HG03097 (cell line): ENCODE results near the gene TLCD3A.
"Not testable (repeated sequence)": the region's sequence is repeated elsewhere in the genome, so short reads cannot be mapped to it uniquely, and the experiment has no call there.

ENCODE experiments used
- ATAC-seq: cut with Tn5 transposase; IDR thresholded peaks from one replicate; pipeline ENCODE4 v1.9.1; 2021; ENCODE audit not compliant: unreplicated experiment, low FRiP score

The TLCD3A gene

DNA sequence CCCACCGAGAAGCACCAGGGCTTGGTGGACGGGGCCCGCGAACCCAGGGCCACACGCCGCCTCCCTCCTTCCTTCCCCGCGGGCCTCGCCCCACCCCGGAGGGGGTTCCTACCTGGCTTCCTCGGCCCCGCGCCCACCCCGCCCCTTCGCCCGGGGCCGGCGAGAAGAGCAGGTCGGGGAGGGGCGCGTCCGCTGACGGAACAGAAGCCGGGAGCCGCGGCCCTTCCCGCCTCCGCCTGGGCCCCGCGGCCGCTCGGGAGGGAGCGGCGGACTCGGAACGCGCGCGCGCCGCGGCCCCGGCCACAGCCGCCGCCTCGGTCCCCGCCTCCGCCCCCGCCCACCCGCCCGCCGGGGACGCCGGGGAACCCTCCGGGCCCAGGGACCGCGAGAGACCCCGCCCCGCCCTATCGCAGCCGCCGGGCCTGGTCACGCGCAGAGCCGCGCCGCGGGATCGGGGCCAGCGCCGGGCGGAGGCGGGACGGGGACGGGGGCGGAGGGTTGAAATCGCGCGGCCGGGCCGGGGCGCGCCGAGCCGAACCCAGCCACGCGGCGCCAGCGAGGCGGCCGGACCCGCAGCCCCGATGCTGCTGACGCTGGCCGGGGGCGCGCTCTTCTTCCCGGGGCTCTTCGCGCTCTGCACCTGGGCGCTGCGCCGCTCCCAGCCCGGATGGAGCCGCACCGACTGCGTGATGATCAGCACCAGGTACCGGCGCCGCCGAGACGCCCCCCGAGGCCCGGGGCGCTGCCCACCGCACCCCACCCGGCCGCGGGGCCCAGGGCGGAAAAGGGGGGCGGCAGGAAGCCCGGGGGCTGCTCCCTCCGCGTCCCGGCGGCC is at the start of gene TLCD3A:
Gene TLCD3A (plus strand): TSS at position 530 of the 835 bp plus-strand sequence. CDS start 52 bp downstream, at position 582.
- peak; percentile 57 for ATAC-seq

DNA sequence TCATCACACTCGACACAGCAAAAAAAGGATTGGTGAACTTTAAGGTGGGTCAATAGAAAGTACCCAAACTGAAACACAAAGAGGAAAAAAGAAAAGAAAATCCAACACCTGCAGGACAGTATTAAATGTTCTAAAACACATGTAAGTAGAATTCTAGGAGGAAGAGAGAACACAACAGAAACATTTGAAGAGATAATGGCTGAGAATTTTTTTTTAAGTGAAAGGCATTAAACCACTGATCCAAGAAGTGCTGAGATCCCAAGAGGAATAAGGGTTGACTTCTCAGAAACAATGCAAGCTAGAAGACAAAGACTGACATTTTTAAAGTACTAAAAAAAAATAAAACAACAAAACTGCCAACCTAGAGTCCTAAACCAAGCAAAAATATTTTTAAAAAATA is 49.4 kb upstream of the TLCD3A start:
- no peak for ATAC-seq

DNA sequence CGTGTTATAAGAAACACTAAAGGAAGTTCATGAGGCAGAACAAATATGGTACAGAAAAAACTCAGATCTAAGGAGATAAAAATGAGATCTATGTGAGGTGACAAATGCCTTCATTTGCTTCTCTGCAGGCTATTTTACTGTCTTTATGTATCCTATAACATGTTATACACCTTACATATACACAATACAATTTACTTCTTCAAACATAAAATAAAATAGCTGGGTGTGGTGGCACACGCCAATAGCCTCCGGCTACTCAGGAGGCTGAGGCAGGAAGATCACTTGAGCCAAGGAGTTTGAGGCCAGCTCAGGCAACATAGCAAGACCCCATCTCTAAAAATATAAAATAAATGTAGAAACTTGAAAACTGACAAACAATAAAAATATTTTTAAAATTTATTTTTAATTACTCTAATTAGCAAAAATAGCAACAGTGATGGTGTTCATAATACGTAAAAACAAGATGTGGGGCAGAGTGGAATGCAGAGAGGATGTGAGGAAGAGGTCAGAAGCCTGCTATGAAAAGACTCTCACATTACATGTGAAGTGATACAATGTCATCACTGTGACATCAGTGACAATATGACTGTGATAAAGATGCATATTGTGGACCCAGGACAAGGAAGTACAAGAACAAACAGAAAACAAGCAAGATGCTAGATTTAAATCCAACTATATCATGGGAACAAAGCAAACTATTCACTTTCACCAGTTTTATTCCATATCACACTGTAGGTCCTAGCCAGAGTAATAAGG is 48.7 kb upstream of the TLCD3A start:
- ATAC-seq: no peak

DNA sequence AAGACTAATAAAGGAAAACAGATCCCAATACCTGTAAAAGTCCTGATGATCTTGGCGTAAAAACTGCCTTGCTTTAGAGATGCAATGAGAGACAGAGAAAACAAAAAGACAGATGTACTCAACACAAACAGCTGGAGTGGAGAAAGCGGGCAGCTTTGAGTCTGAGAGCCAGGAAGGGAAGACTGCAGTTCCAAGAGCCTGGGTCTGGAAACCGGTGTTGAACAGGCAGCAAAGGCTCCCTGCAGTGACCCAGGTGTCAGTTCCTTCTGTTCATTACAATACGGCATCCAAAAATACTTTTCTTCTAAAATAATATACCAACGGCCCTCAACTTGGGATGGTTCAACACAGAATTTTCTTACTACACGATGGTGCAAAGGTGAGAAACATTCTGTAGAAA is 47.4 kb upstream of the TLCD3A start:
- no peak for ATAC-seq

DNA sequence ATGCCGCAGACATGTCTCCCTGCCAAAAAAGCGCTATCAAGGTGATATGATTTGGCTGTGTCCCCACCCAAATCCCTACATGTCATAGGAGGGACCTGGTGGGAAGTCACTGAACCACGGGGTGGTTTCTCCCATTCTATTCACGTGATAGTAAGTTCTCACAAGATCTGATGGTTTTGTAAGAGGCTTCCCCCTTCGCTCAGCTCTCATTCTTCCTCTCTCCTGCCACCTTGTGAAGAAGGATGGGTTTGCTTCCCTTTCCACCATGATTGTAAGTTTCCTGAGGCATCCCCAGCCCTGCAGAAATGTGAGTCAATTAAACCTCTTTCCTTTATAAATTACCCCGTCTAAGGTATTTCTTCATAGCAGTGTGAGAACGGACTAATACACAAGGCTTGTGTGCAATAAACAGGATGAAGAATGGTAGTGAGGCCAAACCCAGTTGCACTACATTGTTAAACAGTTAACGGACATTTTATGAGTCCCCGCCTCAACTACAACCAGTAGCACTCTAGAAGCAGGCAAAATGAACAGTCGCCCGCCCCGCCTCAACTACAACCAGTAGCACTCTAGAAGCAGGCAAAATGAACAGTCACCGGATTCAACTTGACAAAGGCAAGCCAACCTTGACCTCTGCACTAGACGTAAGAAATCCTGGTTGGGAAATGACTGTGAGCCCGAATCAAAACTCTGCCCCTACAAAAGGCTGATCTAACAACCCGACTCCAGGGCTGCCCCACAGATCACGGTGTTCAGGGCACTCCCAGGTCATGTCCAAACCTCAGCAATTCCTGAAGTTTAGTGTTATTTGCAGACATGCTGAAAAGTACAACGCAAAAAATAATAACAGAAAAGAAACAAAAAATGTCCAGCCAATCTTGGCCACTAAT is 44.1 kb upstream of the TLCD3A start:
- ATAC-seq: no peak

DNA sequence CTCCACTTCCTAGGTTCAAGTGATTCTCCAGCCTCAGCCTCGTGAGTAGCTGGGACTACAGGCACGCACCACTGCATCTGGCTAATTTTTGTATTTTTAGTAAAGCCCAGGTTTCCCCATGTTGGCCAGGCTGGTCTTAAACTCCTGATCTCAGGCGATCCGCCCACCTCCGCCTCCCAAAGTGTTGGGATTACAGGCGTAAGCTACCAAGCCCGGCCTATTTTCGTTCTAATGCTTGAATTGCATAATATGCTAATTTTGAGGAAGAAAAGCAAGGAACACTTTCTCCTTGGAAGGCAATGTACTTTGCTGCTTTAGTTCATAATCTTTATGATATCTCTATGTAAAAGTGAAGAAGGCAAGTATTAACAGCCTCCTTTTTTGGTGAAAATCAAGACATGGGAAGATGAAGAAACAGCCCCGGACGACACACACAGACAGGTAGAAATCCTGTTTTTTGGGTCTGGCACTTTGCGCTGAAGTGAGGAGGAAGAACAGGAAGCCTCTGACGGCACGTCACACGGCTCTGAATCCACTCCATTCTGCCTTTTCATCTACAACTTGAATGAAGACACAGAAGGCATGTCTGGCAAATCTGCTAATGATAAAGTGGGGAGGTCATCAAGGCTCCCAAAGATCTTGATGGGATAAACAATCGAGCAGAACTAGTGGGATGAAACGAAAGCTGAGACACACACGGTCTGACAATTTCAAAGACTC is 42.7 kb upstream of the TLCD3A start:
- ATAC-seq: no peak

DNA sequence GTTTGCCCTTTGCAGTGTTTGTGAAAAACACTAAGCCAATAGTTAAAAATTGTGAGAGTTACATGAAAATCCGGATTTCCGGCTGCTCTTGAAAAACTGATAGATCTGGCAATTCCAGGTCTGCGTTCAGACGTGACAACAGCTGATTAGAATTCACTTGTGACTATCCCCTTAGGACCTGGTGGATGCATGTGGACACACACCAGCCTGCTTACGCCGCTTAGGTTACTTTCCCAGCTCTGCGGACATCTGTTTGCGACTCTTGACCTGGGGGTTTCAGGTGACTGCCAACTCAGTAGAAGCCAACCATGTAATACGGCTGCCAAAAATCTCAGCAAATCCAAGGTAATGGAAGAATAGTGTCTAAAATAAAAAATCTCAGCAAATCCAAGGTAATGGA is 42.0 kb upstream of the TLCD3A start:
- ATAC-seq: no peak

DNA sequence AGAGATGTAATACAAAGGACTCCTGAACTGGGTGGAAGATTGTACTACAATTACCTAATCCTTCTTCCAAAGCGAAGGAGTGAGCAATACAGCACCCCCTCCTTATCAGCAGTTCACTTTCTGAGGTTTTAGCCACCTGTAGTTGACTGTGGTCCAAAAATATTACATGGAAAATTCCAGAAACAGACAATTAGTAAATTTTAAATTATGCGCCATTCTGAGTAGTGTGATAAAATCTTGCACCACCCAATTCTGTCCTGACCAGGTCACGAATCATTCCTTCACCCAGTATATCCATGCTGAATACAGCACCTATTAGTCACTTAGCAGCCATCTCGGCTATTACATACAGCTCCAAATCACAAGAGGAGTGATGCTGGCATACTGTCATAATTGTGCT is 41.0 kb upstream of the TLCD3A start:
- no peak for ATAC-seq

DNA sequence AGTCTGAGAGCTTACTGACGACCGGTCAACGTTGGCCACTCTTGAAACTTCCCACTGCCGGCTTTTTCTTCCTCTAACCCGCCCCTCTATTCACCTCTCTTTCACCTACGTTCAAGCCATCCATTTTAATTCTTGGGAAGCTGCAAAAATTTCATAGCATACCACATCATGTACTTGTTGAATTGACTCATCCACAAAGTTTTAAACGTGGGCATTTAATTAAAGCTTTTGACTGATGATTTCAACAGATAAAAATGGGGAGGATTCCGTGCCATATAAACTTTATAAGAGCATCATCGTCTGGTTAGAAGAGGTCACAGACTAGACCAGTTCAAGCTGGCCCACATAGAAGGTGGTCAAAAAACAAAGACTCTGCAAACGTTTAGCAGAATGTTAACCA is 40.3 kb upstream of the TLCD3A start:
- no peak for ATAC-seq

DNA sequence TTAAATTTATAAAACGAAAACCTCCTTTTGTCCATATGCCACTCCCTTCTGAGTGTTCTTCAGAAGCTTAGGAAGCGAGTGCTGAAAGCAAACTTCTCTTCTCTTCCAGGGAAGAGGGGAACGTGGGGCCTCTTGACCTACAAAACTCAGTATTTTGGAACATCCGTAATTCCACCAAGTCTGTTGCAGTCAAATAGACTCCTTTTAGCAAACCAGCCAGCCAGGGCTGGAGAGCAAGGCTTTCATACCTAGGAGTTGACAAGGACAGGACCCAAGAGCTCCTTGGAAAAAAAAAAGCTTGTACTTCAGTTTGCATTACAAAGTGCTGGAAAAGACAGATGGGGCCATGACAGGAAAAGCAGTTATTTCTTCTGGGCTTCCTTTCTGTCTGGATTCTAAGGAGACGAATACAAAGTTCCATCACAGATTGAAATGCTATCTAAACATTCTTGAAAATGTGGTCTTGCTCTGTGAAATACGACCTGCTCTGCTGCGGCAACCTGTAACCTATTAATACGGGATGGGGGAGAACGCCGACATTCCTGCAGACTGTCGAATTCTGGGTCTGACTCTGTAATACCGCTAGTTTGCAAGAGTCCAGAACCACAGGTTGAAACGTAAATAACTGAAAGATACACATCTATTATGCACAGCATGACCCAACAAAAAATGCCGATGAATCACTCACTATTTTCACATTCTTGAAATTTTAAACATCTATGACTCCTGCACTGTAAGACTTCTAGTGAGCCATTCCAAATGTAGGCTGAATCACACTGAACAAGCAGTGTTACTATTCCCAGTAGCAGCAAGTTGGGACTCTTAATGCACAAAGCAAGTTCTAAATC is 38.4 kb upstream of the TLCD3A start:
- no peak for ATAC-seq

DNA sequence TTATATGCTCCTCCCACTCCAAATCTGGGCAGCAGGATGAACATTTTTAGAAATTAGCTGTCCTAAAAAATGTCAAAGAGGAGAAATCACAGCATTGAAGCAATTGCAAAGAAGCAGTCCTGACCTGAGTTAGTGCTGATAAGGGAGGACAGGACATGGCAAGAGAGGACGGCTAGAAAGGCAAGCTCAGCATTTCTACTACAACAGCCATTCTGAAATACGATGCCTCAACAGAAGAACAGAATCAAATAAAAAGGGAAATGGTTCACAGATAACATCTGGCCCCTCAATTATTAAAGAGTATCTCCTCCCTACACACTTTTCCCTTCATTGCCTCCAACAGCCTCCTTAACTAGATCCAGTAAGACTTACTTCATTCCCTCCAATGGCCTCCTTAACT is 36.0 kb upstream of the TLCD3A start:
- ATAC-seq: no peak

DNA sequence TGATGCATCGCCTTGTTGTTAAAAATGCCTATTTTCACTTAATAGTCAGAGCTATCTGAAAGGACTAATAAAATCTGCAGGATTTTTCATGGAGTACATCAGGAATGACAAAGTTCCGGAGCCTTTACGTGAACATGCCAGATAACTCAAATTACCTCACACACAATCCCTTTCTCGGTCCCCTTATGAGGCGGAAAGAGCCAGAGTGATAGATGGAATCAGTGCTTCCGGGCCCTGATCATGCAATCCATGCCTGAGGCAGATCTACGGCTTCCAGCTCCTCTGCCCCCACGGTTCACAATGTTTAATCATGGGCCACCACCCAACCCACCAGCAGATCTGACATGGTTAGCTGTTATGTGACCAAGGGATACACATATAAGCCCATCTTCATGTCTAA is 34.7 kb upstream of the TLCD3A start:
- no peak for ATAC-seq

DNA sequence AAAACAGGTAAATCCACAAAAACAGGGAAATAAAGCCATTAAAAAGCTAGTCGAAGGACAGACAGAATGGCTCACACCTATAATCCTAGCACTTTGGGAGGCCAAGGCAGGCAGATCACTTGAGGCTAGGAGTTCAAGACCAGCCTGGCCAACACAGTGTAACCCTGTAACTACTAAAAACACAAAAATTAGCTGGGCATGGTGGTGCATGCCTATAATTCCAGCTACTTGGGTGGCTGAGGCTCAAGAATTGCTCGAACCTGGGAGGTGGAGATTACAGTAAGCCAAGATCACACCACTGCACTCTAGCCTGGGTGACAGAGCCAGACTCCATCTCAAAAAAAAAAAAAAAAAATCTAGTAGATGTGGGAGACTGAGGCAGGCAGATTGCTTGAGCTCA is 34.3 kb upstream of the TLCD3A start:
- ATAC-seq: not testable (repeated sequence)

DNA sequence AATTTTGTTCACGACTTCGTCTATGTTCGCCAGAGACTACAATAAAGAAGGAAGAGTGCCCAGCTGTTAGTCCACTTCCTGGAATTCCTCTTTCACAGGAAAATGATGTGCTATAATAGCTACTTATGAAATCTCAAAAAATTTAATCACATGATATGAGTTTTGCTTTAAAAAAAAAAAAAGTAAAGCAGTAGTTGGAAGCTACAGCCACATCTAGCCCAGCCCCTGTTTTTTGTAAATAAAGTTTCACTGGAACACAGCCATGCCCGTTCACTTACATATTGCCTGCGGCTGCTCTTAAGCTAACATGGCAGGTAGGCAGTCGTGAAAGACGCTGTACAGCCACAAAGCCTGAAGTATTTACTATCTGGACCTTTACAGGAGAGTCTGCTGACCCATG is 33.1 kb upstream of the TLCD3A start:
- ATAC-seq: no peak

DNA sequence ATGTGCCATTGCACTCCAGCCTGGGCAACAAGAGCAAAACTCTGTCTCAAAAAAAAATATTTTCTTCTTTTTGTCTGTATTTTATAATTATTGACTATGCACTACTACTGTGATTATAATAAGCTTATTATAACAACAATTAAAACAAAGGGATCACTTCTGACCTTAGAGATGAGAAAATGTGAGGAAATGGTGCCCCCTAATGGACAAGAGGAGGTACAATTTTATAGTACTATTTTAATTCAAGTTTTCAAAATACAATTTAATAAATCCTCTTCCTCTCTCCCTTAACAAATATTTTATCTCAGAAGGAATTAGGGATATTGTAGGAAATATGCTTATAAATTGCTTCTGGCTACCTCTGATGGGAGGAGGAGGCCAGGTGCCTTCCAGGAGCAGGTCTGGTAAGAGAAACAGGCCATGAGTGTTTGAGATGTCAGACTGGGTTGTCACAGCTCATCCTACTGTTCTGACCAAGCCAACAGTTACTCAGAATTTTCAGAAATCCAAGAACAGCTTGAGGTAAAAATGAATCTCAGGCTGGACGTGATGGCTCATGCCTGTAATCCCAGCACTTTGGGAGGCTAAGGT is 31.8 kb upstream of the TLCD3A start:
- no peak for ATAC-seq

DNA sequence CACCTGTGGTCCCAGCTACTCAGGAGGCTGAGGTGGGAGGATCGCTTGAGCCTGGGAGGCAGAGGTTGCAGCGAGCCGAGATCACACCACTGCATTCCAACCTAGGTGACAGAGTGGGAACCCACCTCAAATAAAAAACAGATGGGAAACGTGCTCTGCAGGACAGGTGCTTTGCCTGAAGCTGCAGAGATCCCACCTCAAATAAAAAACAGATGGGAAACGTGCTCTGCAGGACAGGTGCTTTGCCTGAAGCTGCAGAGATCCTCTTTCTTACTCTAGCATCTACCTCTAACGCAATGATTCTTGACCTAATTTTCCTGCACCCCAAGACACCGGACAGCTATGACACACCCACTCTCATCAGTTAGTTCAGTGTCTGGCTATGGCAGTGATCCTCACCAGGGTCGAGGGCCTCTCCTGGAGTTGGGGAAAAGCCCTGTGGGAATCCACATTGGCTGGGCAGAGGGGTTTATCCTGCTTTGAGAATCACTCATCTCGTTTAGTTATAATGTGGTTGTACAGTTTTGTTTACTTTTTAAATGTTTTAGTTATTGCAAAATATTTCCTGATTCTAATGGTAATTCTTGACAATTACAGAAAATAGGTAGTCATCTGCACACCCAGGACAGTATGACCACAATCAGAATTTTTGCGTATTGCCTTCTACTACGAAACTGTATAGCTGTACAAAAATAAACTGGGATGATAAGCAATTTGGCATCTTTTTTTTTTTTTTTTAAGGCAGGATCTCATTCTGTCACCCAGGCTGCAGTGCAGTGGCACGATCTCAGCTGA is 29.1 kb upstream of the TLCD3A start:
- ATAC-seq: no peak

DNA sequence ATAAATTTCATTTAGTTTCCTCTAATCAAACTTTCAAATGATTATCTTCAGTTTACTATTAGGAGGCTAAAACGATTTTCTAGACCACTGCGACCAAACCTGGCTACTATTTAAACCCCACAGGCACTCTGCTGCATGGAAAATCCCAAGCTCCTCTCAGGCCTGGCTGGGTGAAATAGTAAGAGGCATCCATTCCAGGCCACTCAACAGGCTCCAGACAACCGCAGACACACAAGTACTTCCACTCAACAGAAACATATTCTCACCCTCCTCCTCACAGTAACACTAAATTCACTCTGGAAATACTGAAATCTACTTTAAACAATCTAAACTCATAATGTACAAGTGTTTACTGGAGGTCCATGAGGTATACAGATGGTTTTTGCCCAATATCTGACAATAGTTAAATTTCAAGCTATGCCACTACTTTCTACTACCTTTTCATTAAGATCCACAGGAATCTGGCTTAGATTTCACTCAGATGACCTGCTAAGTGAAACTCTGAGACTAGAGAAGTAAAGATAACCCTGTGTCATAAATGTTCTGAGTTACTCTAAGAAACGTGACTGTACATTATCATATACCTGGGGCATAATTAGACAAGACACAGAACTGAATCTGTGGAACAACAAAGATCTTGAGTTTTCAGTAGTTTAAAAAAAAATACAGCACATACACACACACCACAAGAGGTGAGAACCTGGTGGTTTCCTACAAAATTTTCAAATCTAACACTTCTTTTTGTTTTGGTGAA is 28.1 kb upstream of the TLCD3A start:
- no peak for ATAC-seq

DNA sequence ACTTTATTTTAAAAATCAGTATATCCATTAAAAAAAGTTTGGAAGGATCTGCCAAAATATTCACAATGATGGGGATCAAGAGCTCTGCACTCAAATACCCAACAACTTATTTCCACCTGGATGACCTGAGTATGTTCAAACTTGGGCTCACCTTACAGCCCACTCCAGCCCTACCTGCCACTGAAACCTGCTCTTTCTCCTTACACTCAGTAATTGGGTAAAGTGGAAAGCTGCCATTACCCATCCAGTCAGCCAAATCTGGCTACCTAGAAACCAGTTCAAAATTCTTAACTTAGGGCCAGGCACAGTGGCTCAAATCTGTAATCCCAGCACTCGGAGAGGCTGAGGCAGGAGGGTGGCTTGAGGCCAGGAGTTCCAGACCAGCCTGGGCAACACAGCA is 27.4 kb upstream of the TLCD3A start:
- no peak for ATAC-seq
